ENCODE measurements around the gene OBSL1.

The OBSL1 gene

GRCh38 chr2:219545943-219546352 lies 25.4 kb downstream of the OBSL1 start:
- DNase-seq (ENCODE audit: extremely low spot score): no peak
- no peak for TF ChIP-seq CTCF (IDR thresholded peaks at IDR 0.05; ENCODE audit: control extremely low read depth, extremely low read depth, low read depth, missing control alignments)
- POLR2A ChIA-PET: no interaction called here
- CTCF ChIA-PET: interaction anchor here (1.0 to 8.1 kb wide), 4 partner anchors 16 to 98 kb away, joined by 3 to 153 read pairs (median 91); a partner anchor contains a TSS

- DNase-seq (ENCODE audit: extremely low spot score): no peak
- ChIA-PET CTCF (interaction anchor here (1.0 to 8.1 kb wide), 5 partner anchors 9 to 99 kb away, joined by 3 to 153 read pairs (median 66); a partner anchor contains a TSS), POLR2A (no interaction called here)
- TF ChIP-seq CTCF (IDR thresholded peaks at IDR 0.05; ENCODE audit: control extremely low read depth, extremely low read depth, low read depth, missing control alignments): no peak
Measured at GRCh38 chr2:219545295-219545942, 25.9 kb downstream of the OBSL1 start.

GRCh38 chr2:219544567-219544966 lies 26.8 kb downstream of the OBSL1 start:
- no peak for TF ChIP-seq CTCF (IDR thresholded peaks at IDR 0.05; ENCODE audit: control extremely low read depth, extremely low read depth, low read depth, missing control alignments)
- no peak for DNase-seq (ENCODE audit: extremely low spot score)
- ChIA-PET POLR2A (no interaction called here), CTCF (interaction anchor here (1.0 to 8.1 kb wide), 8 partner anchors 10 to 146 kb away, joined by 3 to 153 read pairs (median 64); no protein-coding TSS in a partner anchor)

- TF ChIP-seq CTCF (IDR thresholded peaks at IDR 0.05; ENCODE audit: control extremely low read depth, extremely low read depth, low read depth, missing control alignments): no peak
- peak; percentile 99 for DNase-seq (ENCODE audit: extremely low spot score)
- CTCF ChIA-PET: interaction anchor here (1.0 to 8.1 kb wide), 13 partner anchors 10 to 156 kb away, joined by 3 to 153 read pairs (median 6); partner anchors contain the start of gene DNPEP
- POLR2A ChIA-PET: interaction anchor here (1.0 kb wide), 1 partner anchor 54 kb away, joined by 3 read pairs; no protein-coding TSS in a partner anchor
Measured at GRCh38 chr2:219543596-219544358, 27.6 kb downstream of the OBSL1 start, which contains the start of the genes CHPF and TMEM198. TSS of gene CHPF (minus strand) at chr2:219543809. CDS start at chr2:219543538, 271 bp downstream. TSS of gene TMEM198 (plus strand) at chr2:219544028. CDS start at chr2:219544728, 700 bp downstream.

- ChIA-PET POLR2A (interaction anchor here (1.0 kb wide), 1 partner anchor 55 kb away, joined by 3 read pairs; no protein-coding TSS in a partner anchor), CTCF (interaction anchor here (1.0 to 8.1 kb wide), 13 partner anchors 9 to 155 kb away, joined by 3 to 153 read pairs (median 6); partner anchors contain the start of gene DNPEP)
- no peak for TF ChIP-seq CTCF (IDR thresholded peaks at IDR 0.05; ENCODE audit: control extremely low read depth, extremely low read depth, low read depth, missing control alignments)
- peak; percentile 41 for DNase-seq (ENCODE audit: extremely low spot score)
Measured at GRCh38 chr2:219542931-219543595, 28.3 kb downstream of the OBSL1 start.

Measured in GM10248 (cell line).